Measurements from ENCODE around the gene LIMCH1.

DNA sequence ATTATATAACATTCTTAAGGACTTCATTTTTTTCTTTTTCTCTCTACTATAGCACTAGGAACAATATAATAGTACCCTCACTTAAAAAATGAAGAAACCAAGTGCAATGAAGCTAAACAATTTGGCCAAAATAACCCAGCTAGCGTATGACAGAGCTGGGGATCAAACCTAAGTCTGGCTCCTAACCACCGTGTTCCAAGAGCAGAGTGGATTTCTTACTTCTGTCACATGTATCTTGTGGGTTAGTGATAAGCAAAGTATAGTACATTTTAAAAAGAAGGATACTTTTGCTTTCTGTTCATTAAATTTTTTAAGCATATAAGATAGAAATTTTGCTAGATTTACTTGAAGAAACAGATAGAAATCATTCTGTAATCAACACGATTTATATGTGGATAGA is 11.5 kb downstream of the LIMCH1 start:
- TF ChIP-seq, protein P1, sequence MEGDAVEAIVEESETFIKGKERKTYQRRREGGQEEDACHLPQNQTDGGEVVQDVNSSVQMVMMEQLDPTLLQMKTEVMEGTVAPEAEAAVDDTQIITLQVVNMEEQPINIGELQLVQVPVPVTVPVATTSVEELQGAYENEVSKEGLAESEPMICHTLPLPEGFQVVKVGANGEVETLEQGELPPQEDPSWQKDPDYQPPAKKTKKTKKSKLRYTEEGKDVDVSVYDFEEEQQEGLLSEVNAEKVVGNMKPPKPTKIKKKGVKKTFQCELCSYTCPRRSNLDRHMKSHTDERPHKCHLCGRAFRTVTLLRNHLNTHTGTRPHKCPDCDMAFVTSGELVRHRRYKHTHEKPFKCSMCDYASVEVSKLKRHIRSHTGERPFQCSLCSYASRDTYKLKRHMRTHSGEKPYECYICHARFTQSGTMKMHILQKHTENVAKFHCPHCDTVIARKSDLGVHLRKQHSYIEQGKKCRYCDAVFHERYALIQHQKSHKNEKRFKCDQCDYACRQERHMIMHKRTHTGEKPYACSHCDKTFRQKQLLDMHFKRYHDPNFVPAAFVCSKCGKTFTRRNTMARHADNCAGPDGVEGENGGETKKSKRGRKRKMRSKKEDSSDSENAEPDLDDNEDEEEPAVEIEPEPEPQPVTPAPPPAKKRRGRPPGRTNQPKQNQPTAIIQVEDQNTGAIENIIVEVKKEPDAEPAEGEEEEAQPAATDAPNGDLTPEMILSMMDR (conservative IDR thresholded peaks at IDR 0.05; ENCODE audit: low read depth, low read length) = no peak
- TF ChIP-seq EZH2 (IDR thresholded peaks at IDR 0.05; ENCODE audit: low read length, unreplicated experiment) (no peak), EZH2phosphoT487 (IDR thresholded peaks at IDR 0.05; ENCODE audit: borderline replicate concordance, low read length) (no peak)

Data from PC-3 (cell line).